ENCODE results near the gene ABL1.

The ABL1 gene

DNA sequence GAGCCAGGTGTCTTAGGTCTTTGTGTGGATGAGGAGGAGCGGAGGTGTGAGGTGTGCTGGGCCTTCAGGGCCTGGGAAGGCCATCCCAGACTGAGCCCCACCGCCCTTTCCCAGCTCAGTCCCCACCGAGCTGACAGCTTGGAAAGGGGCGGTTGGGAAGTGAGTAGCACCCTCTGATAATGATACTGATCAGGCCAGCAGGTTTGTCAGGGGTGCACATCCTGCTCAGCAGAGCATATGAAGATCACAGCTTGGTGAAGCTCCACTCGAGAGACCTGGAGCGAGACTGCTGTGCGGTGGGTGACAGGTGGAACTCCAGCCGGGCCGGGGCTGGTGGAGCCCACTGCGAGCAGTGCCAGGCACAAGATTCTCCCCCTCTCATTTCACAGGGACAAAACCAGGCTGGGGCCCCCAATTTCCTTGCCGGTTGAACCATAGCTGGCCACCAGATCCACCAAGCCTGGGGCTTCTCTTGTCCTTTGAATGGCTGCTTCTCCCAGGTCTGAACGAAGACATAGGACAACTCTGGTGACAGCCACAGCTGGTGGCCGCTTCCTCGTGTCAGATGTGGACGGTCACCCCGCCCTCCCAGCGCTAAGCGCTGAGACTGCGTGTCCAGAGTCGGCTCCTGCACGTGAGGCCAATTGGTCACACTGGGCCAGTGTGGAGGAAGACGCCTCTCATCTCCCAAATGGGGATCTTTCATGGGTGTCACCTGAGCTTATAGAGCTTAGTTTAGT lies 53.3 kb downstream of the ABL1 start:
- no peak for DNase-seq (ENCODE audit: low read depth in 2 of 3, low spot score in 2 of 3)

DNA sequence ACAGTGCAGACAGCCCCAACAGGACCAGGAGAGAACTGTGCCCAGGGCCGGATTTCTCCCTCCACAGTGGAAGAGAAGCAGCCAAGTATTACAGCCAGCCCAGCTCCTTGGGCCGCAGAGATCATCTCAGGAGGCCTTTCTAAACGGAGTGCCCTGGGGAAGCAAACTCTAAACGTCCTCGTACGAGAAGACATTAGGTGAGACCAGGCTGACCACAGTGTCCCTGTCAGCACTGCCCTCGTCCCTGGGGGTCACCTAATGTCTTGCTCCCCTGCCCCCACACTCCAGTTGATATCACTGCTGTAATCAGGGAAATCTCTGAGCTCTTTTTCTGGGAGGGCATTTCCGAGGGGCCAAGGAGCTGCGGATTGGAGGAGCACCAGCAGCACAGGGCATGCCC lies 55.1 kb downstream of the ABL1 start:
- no peak for DNase-seq (ENCODE audit: low read depth in 2 of 3, low spot score in 2 of 3)

DNA sequence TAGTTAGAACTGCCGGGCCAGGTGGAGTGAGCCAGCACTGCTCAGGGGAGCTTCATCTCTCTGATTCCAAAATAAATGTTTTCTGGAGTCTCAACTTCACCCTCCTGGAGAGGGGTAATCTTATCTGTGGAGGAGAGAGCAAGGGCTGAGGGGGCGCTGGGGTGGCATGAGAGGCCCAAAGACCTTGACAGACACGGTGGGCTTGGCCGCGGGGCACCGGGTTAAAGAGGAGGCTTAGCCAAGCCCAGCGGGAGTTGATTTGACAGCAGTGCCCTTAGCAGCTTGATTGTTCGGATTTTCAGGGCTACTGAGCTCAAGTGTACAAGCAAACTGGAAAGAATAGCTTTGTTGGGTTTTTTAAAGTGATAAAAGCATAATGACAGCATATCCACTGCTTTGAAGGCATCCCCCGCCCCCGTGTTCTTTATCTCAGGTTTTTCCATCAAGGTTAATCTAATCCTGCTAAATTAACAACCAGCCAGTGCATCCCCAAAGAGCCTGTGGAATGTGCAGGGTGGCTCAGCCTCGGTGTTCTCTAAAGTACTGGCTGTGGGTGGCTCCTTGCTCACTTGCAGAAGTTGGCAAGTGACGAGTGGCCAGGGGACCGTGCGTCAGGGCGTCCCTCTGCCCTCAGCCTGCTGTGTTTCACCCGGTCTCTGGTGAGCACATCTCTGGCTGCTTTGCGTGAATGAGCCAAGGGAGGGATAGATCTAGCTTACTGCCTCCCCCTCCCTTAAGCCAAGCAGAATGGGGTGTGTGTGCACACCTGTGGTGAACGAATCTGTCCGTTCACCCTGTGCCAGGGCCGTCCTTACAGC lies 56.0 kb downstream of the ABL1 start:
- DNase-seq (ENCODE audit: low read depth in 2 of 3, low spot score in 2 of 3) = no peak

DNA sequence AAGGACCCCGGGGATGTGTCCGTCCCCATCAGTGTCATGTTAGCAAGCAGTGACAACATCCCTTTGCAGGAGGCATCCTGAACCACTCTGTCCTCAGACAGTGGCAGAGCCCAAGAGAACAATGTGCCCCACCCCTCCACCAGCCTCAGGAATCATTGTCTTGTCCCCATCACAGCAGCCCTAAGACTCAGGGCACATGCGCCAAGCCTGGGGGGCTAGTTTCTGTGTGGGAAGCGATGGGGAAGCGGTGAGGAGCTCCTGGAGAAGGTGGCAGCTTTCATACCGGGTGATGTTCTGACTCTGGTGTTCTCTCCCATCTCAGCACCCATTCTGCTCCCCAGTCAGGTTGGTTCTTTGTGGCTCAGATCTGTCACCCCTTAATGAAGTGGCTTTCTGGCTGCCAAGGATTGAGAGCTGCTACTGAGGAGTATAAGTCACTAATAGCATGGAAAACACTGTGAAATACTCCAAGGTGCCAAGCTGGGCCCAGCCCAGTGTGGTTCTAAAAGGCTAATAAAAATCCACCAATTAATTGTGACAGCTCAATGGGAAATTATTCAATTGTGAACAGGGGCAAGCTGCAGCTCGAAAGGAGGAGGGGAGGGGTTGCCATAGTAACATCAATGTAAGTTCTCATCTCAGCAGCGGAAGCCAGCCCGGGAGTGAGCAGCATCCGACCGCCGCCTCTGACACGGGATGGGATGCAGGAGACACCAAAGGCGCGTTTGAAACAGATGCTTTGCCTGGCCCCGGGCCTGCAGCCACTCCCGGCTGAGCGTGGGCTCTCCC lies 56.8 kb downstream of the ABL1 start:
- DNase-seq (ENCODE audit: low read depth in 2 of 3, low spot score in 2 of 3) = no peak

- DNase-seq (ENCODE audit: low read depth in 2 of 3, low spot score in 2 of 3) = no peak
Measured at GRCh38 chr9:130892477-130893304, 57.6 kb downstream of the ABL1 start.

DNA sequence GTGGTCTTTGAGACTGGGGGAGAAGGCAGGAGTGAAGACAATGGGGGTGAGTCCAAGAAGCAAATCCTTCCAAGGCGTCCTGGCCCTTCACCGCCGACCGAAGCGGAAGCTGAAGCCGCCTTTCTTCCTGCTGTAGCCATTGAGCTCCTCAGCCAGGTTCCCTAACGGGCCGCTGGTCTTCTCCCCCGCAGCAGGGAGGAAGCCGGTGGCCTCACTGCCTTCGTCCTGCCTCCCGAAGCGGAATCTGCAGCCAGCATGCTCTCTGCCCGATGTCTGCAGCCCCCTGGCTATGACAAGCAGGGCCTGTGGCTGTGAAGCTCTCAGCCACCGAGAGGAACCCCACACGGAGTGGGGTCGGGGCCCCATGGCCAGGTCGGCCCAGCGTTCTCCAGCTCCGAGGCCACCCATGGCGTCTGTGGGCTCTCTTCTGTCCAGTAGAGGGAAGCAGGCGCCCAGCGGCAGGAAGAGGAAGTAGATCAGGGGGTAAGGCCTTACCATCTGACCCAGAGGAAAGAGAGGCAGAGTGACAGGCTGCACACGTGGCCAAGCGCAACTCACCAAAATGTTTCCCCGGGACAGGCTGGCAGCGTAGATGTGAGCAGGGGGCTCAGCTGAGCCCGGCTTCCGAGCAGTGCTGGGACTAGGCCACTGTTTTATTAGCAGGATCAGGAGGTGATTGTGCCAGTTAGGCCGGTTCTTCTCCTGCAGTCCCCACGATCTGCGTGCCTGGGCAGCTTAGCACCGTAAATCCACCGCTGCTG lies 58.5 kb downstream of the ABL1 start:
- DNase-seq (ENCODE audit: low read depth in 2 of 3, low spot score in 2 of 3) = no peak

DNA sequence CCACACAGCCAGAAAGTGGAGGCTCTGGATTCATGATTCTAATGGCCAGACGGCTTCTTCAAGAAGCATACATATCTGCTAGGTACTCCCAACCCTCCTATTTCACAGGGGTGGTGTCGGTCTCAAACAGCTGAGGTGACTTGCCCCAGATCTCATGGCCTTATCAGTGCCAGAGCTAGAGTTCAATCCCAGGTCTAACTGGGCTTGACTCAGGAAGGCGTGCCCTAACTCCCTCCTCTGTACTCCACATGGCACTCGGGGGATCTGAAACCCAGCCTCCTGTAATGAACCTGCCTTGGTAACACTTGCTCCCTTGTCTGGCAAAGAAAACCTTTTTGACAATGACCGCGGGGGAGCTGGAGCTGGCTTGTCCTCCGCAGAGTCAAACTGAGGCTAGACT lies 59.5 kb downstream of the ABL1 start:
- DNase-seq (ENCODE audit: low read depth in 2 of 3, low spot score in 2 of 3) = no peak

DNA sequence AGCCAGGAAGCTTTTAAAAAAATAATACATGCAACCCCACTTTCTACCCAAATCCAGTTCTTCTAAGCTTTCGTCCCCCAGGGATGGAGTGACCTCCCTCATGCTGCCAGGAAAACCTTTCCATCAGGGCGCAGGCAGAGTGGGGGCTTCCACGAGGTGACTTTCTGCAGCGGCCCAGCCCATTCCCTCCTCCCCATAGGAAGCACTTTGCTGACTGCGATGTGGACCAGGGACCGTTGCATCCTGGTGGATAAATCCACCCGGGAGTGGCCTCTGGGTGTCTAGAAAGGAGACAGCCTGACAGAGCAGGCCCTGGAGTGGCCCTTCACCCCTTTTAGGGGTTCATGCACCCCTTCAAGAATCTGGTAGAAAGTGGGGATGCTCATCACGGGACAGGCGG lies 60.0 kb downstream of the ABL1 start:
- DNase-seq (ENCODE audit: low read depth in 2 of 3, low spot score in 2 of 3) = no peak

DNA sequence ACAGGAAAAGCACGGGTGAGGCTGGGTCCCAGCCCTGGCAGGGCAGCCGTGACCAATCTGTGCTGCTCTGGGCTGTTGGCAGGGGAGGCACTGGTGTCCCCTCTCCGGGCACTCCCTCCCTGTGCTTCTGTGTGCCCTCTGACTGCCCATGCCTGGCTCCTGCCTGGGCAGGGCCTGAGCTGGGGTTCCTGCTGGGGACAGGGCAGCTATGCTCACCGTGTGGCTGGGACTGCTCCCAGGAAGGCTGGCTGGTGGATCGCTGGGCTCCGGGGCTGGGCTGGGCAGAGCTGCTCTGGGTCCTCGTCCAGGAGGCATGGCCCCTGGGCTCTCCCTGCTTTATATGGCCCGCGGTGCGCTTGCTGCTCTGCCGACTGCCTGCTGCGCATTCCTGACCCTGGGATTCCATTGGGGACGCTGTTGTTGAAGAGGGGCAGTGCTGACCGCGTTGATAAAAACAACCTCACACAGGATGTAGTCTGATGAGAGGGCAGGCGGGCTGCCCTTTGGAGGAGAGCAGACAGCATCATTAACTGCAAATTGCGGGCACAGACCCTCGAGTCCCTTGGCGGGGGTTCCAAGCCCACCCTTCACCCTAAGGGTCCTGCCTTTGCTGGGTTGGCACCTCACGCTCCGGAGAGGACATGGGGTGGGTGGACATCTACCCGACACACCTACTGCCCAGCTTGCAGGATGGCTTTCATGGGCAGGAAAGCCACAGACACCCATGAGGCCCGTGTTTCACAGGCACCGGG lies 60.6 kb downstream of the ABL1 start:
- DNase-seq (ENCODE audit: low read depth in 2 of 3, low spot score in 2 of 3) = no peak

GRCh38 chr9:130896233-130897014 lies 61.4 kb downstream of the ABL1 start, which contains the start of gene QRFP:
TSS of gene QRFP (minus strand) at chr9:130896812. CDS start at chr9:130893838, 2,974 bp downstream.
- DNase-seq (ENCODE audit: low read depth in 2 of 3, low spot score in 2 of 3) = no peak

GRCh38 chr9:130897105-130897751 lies 62.2 kb downstream of the ABL1 start:
- DNase-seq (ENCODE audit: low read depth in 2 of 3, low spot score in 2 of 3) = no peak

DNA sequence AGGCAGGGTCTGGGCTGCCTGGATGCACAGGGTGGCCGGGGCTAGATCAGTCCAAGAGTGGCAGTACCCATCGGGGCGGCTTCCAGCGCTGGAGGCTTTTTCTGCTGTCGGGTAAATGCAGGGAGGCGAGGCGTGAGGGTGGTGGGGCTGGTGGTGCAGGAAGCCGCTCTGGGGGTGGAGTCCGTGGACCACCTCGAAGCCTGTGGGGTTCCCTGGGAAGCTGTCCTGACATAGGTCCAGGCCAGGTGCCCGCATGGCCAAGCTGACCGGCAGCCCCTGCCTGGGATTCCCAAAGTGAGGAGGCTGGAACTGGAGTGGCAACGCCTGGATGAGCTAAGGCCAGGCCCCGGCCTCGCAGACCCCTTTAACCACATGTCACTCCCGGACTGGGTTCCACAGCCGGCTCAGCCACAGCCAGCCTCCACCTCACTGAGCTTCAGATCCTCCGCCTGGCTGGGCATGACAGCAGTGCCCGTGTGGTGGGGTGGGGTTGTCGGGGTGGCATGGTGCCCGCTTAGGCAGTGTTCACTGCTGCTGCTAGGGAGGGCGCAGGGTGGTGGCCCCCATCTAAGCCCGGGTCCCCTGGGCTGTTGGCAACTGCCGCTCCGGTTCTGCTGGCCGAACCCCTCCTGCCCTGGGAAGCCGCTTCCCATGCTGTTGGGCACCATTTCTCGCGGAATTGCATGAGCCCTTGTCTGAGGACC lies 62.9 kb downstream of the ABL1 start:
- no peak for DNase-seq (ENCODE audit: low read depth in 2 of 3, low spot score in 2 of 3)

DNA sequence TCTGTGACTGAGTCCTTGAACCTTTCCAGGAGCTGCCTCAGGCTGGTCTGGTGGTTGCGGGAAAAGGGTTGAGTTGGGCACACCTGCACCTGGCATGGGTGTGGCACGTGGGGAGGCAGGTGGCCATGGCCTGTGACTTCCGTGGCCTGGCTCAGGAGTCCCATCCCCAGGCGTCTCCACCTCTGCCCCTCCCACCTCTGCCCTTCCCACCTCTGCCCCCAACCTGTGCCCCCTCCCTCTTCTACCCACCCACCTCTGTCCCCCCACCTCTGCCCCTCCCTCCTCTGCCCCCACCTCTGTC lies 63.4 kb downstream of the ABL1 start:
- no peak for DNase-seq (ENCODE audit: low read depth in 2 of 3, low spot score in 2 of 3)

DNA sequence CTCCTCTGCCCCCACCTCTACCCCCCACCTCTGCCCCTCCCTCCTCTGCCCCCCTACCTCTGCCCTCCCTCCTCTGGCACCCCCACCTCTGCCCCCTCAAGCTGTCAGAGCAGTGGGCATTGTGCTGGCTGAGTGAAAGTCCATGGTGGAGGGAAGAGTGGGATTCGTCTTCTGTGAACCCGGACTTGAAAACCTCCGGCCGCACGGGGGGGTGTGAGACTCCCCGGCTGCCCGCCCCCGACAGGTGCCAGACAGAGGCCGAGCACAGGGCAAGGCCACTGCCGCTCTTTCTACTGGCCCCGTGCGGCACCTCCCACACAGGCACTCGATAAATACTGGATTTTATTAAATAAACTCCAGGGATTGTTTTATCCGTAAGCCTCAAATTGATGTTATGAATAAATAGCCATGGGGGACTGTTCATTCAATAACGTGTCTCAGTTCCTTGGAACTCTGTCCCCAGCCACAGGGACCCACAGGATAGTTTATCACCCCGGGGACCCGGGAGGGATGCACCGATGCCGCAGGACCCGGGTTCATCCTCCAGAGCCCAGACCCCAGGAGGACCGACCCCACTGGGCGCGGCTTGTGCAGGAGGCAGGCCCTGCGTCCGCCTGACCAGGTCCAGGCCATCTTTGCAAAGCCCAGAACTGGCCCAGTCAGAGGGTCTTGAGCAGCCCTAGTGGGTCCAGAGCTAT lies 64.1 kb downstream of the ABL1 start:
- DNase-seq (ENCODE audit: low read depth in 2 of 3, low spot score in 2 of 3) = no peak

GRCh38 chr9:130900701-130901497 lies 65.8 kb downstream of the ABL1 start:
- DNase-seq (ENCODE audit: low read depth in 2 of 3, low spot score in 2 of 3) = no peak

GRCh38 chr9:130901498-130902203 lies 66.6 kb downstream of the ABL1 start:
- DNase-seq (ENCODE audit: low read depth in 2 of 3, low spot score in 2 of 3) = no peak

Measured in activated CD8-positive, alpha-beta memory T cell treated with anti-CD3 and anti-CD28 coated beads for 48 hours (primary cell).